H1 (cell line): ENCODE results near the gene SPAG5. TPM values are rescaled to one million over a fixed set of nuclear protein-coding genes. Genes with fewer than 3 reads are reported as not detected.

Experiments used
- CTCF ChIA-PET: fragments of 300-600 bp; sonication (Branson Sonifier 250); formaldehyde crosslinking; loops from one replicate; lab custom pipeline; 2021; ENCODE audit not compliant: partially characterized antibody; lab: Charles Lee
- POLR2A ChIA-PET: fragments of 300-600 bp; sonication (Branson Sonifier 250); formaldehyde crosslinking; loops from one replicate; lab custom pipeline; 2021; ENCODE audit warnings: inconsistent platforms; ENCODE audit not compliant: partially characterized antibody; lab: Charles Lee
- DNase-seq, 2 experiments: peaks; one replicate each; pipeline versions ENCODE4 v3.0.0 to v3.0.0-alpha.2; 2010 to 2022; ENCODE audit warnings: low spot score in 2 of 2, low read depth in 1 of 2, mixed read lengths in 1 of 2
- FAIRE-seq: peaks from 2 replicates; lab custom pipeline; 2011; peaks lifted over from hg19 to GRCh38; lab: Jason Lieb, UNC
- H2AFZ ChIP-seq: 2 replicates; pipeline ENCODE4 v1.8.1; 2012; ENCODE audit warnings: low read length, inconsistent platforms
- H2AK5ac ChIP-seq: 2 replicates; pipeline ENCODE4 v1.6.1; 2013; ENCODE audit warnings: low read depth, low read length
- H2BK120ac ChIP-seq: replicated peaks from 2 replicates; pipeline ENCODE3; 2013; ENCODE audit warnings: low read depth, low read length, inconsistent platforms
- H2BK12ac ChIP-seq: 2 replicates; pipeline ENCODE4 v1.6.1; 2013; ENCODE audit warnings: low read depth, low read length
- H2BK15ac ChIP-seq: 2 replicates; pipeline ENCODE4 v1.6.1; 2013; ENCODE audit warnings: low read length
- H2BK20ac ChIP-seq: 2 replicates; pipeline ENCODE4 v1.6.1; 2013; ENCODE audit warnings: low read length
- H2BK5ac ChIP-seq: 2 replicates; pipeline ENCODE4 v1.6.1; 2013; ENCODE audit warnings: low read depth, low read length
- H3K14ac ChIP-seq: 2 replicates; pipeline ENCODE4 v1.6.1; 2013; ENCODE audit warnings: inconsistent platforms; ENCODE audit not compliant: insufficient read length
- H3K18ac ChIP-seq: 2 replicates; pipeline ENCODE4 v1.6.1; 2013; ENCODE audit warnings: low read length; ENCODE audit errors: extremely low read depth
- H3K23ac ChIP-seq: 2 replicates; pipeline ENCODE4 v1.6.1; 2013; ENCODE audit warnings: inconsistent platforms; ENCODE audit not compliant: insufficient read length
- H3K23me2 ChIP-seq: 2 replicates; pipeline ENCODE4 v1.6.1; 2013; ENCODE audit warnings: low read depth, low read length
- H3K27ac ChIP-seq: 2 replicates; pipeline ENCODE4 v1.6.1; 2011; ENCODE audit warnings: low read depth, low read length, inconsistent platforms
- H3K27me3 ChIP-seq, 4 experiments: replicated peaks in 1 of 4; 1 replicate in 1 of 4; 2 replicates in 3 of 4; pipeline versions ENCODE4 v1.6.1 to v1.8.1; 2011 to 2013; ENCODE audit warnings: low read length in 3 of 4, mild to moderate bottlenecking in 3 of 4, inconsistent platforms in 2 of 4, mixed read lengths in 2 of 4, moderate library complexity in 1 of 4; ENCODE audit not compliant: control insufficient read depth in 3 of 4, insufficient read depth in 3 of 4; ENCODE audit errors: extremely low read depth in 1 of 4
- H3K36me3 ChIP-seq, 4 experiments: 2 replicates each; pipeline versions ENCODE4 v1.6.1 to v1.8.1; 2011 to 2013; ENCODE audit warnings: mild to moderate bottlenecking in 4 of 4, low read length in 3 of 4, moderate library complexity in 2 of 4, control low read depth in 1 of 4, inconsistent platforms in 1 of 4; ENCODE audit not compliant: insufficient read depth in 4 of 4, control insufficient read depth in 2 of 4
- H3K4ac ChIP-seq: replicated peaks from 2 replicates; pipeline ENCODE3; 2013; ENCODE audit warnings: low read length, low read depth, mixed read lengths, inconsistent platforms; ENCODE audit not compliant: insufficient read length
- H3K4me1 ChIP-seq, 4 experiments: replicated peaks in 1 of 4; 1 replicate in 1 of 4; 2 replicates in 3 of 4; pipeline versions ENCODE4 v1.6.1 to v1.8.1; 2011 to 2013; ENCODE audit warnings: low read length in 3 of 4, inconsistent platforms in 2 of 4, mixed read lengths in 1 of 4; ENCODE audit not compliant: insufficient read depth in 4 of 4, control insufficient read depth in 3 of 4
- H3K4me2 ChIP-seq, 2 experiments: 2 replicates each; pipeline versions ENCODE4 v1.6.1 to v1.8.1; 2011 to 2013; ENCODE audit warnings: low read depth in 2 of 2, low read length in 2 of 2, control low read depth in 1 of 2, inconsistent platforms in 1 of 2, mild to moderate bottlenecking in 1 of 2; ENCODE audit not compliant: insufficient read depth in 1 of 2
- H3K4me3 ChIP-seq, 4 experiments: fragments of 200-600, 300-600 bp in 1 of 4; sonication (generic), shearing (Covaris generic), sonication (Bioruptor Twin) in 1 of 4; 2 replicates each; pipeline versions ENCODE4 v1.5.1 to v1.8.1; 2011 to 2016; ENCODE audit warnings: low read length in 4 of 4, low read depth in 3 of 4, control low read depth in 2 of 4, inconsistent platforms in 2 of 4, mild to moderate bottlenecking in 2 of 4, mixed read lengths in 1 of 4, moderate library complexity in 1 of 4; ENCODE audit not compliant: insufficient read depth in 2 of 4; ENCODE audit errors: extremely low read depth in 1 of 4
- H3K56ac ChIP-seq: replicated peaks from 2 replicates; pipeline ENCODE3; 2013; ENCODE audit warnings: low read depth, mild to moderate bottlenecking, mixed read lengths, low read length, inconsistent platforms; ENCODE audit not compliant: insufficient read length
- H3K79me1 ChIP-seq: 2 replicates; pipeline ENCODE4 v1.6.1; 2013; ENCODE audit warnings: low read depth, low read length, control low read depth
- H3K79me2 ChIP-seq, 2 experiments: 2 replicates each; pipeline versions ENCODE4 v1.6.1 to v1.8.1; 2012 to 2013; ENCODE audit warnings: low read length in 2 of 2, mild to moderate bottlenecking in 2 of 2, inconsistent platforms in 1 of 2; ENCODE audit not compliant: insufficient read depth in 2 of 2, control insufficient read depth in 1 of 2
- H3K9ac ChIP-seq, 4 experiments: replicated peaks in 1 of 4; 1 replicate in 1 of 4; 2 replicates in 3 of 4; pipeline versions ENCODE4 v1.6.1 to v1.8.1; 2011 to 2013; ENCODE audit warnings: low read depth in 3 of 4, low read length in 3 of 4, control low read depth in 2 of 4, mild to moderate bottlenecking in 2 of 4, moderate library complexity in 2 of 4, inconsistent platforms in 1 of 4; ENCODE audit errors: extremely low read depth in 1 of 4
- H3K9me3 ChIP-seq, 2 experiments: 2 replicates each; pipeline versions ENCODE4 v1.6.1 to v1.8.1; 2012 to 2013; ENCODE audit warnings: mild to moderate bottlenecking in 2 of 2, moderate library complexity in 2 of 2, control low read depth in 1 of 2, inconsistent platforms in 1 of 2, low read depth in 1 of 2, low read length in 1 of 2, mixed read lengths in 1 of 2; ENCODE audit not compliant: insufficient read depth in 2 of 2
- H4K20me1 ChIP-seq, 2 experiments: replicated peaks in 1 of 2; 2 replicates each; pipeline versions ENCODE3 to v1.8.1; 2011 to 2013; ENCODE audit warnings: inconsistent platforms in 2 of 2, low read length in 2 of 2, mild to moderate bottlenecking in 1 of 2; ENCODE audit not compliant: insufficient read depth in 2 of 2, control insufficient read depth in 1 of 2
- H4K5ac ChIP-seq: 2 replicates; pipeline ENCODE4 v1.6.1; 2013; ENCODE audit warnings: low read length, low read depth, mixed read lengths, inconsistent platforms; ENCODE audit not compliant: insufficient read length
- H4K8ac ChIP-seq: 2 replicates; pipeline ENCODE4 v1.8.0; 2013; ENCODE audit warnings: mild to moderate bottlenecking, moderate library complexity, low read length, inconsistent platforms; ENCODE audit not compliant: insufficient read depth; ENCODE audit errors: extremely low read depth
- H4K91ac ChIP-seq: replicated peaks from 2 replicates; pipeline ENCODE3; 2013; ENCODE audit warnings: low read length, mixed read lengths, inconsistent platforms; ENCODE audit not compliant: insufficient read length
- CBX5 ChIP-seq: fragments of 300-800, 300-1000 bp; sonication (generic); IDR thresholded peaks from 2 replicates; pipeline ENCODE4 v1.7.1; 2016; ENCODE audit warnings: antibody characterized with exemption, low read length, low read depth
- CTBP2 ChIP-seq: IDR thresholded peaks from 2 replicates; pipeline ENCODE4 v1.7.0; 2011; ENCODE audit warnings: borderline replicate concordance, mild to moderate bottlenecking, moderate library complexity, mixed read lengths, low read length; ENCODE audit not compliant: insufficient read depth, insufficient read length
- CTCF ChIP-seq, 3 experiments: IDR thresholded peaks; 1 replicate in 2 of 3; 2 replicates in 1 of 3; pipeline versions ENCODE4 v1.5.1 to v1.6.1; 2011; ENCODE audit warnings: low read length in 3 of 3, mild to moderate bottlenecking in 3 of 3, inconsistent platforms in 2 of 3, low read depth in 1 of 3, moderate library complexity in 1 of 3; ENCODE audit not compliant: insufficient read depth in 1 of 3; ENCODE audit errors: control extremely low read depth in 1 of 3
- EZH2 ChIP-seq: fragments of 200-600 bp; sonication (generic); IDR thresholded peaks from 2 replicates; pipeline ENCODE4 v1.7.1; 2012; ENCODE audit warnings: low read depth, mild to moderate bottlenecking, moderate library complexity, low read length, inconsistent platforms; ENCODE audit not compliant: severe bottlenecking
- RAD21 ChIP-seq, 2 experiments: IDR thresholded peaks in 1 of 2; conservative IDR thresholded peaks in 1 of 2; 2 replicates each; pipeline ENCODE4 v1.6.1; 2011; ENCODE audit warnings: low read depth in 2 of 2, low read length in 2 of 2, improper control_type of control experiment in 1 of 2, inconsistent platforms in 1 of 2, mild to moderate bottlenecking in 1 of 2, moderate library complexity in 1 of 2
- RBBP5 ChIP-seq: IDR thresholded peaks from 2 replicates; pipeline ENCODE4 v1.7.1; 2012; ENCODE audit warnings: low read depth, mild to moderate bottlenecking, inconsistent platforms, low read length, moderate library complexity, borderline replicate concordance
- SP2 ChIP-seq: IDR thresholded peaks from 2 replicates; pipeline ENCODE4 v1.6.1; 2012; ENCODE audit warnings: mild to moderate bottlenecking, low read length, inconsistent platforms
- TBP ChIP-seq: IDR thresholded peaks from 2 replicates; pipeline ENCODE4 v1.6.1; 2011; ENCODE audit warnings: low read depth, low read length, improper control_type of control experiment
- WGBS, 2 experiments: shearing (Covaris generic) in 1 of 2; methylation state at CpG; one replicate each; pipeline versions ENCODE4 v1.1.6 to v1.1.7; 2013 to 2015; ENCODE audit warnings: low lambda C conversion rate in 2 of 2, mixed read lengths in 2 of 2, inconsistent platforms in 1 of 2, low coverage in 1 of 2, missing lambda C conversion rate in 1 of 2; ENCODE audit not compliant: insufficient replicate concordance in 2 of 2, insufficient coverage in 1 of 2, insufficient read length in 1 of 2; ENCODE audit errors: extremely low coverage in 1 of 2, missing lambda C conversion rate in 1 of 2; 5-methylcytosine and 5-hydroxymethylcytosine counted together
- polyA plus RNA-seq, 7 experiments: library from polyadenylated mRNA; depleted of rRNA in 3 of 7; stranded (reverse) in 5 of 7; unstranded in 2 of 7; fragments of >200 nt in 5 of 7; fragments of 200-250 nt in 2 of 7; gene quantifications; 1 replicate in 5 of 7; 2 replicates in 1 of 7; 4 replicates in 1 of 7; pipeline versions ENCODE4 v1.2.1 to v1.2.3, GENCODE V29; 2011 to 2013; ENCODE audit warnings: missing spikeins in 2 of 7, mixed read lengths in 2 of 7
- total RNA-seq: library from RNA; stranded (reverse); fragmentation: NEBNext Ultra II Directional; extraction: Animal tissue kit (Norgen Biotek cat#: 25700); gene quantifications from 2 replicates; pipeline ENCODE4 v1.2.1, GENCODE V29; 2021

Gene SPAG5
- total and polyA plus RNA-seq, 2 of the 8 experiments (the other 6 are each of a cell fraction or from before 2014, with no cell fraction given): 57.1 to 129 TPM

GRCh38 chr17:28555022-28555421 is 43.8 kb downstream of the SPAG5 start:
- H2AK5ac ChIP-seq: no peak overlapping the region
- peaks cover 0 to 10% of the 10 kb centered on the region in 2 experiments; a peak in 1 of 4 replicates for H3K79me2 ChIP-seq
- DNase-seq (no peak), FAIRE-seq (no peak)
- H3K9ac ChIP-seq: no peak overlapping the region
- no peak overlapping the region for H2AFZ ChIP-seq
- H3K4ac ChIP-seq: no peak overlapping the region
- H4K20me1 ChIP-seq: peaks cover 2 to 7% of the 10 kb centered on the region in 2 experiments
- POLR2A ChIA-PET: interaction anchor here (1.5 to 2.4 kb wide), 2 partner anchors 21 to 22 kb away, joined by 6 to 7 read pairs; partner anchors contain the start of gene ALDOC
- CTCF ChIA-PET: interaction anchor here (1.0 to 2.5 kb wide), 8 partner anchors 9 to 123 kb away, joined by 3 to 8 read pairs (median 5); no protein-coding TSS in a partner anchor
- TF ChIP-seq RAD21 (IDR thresholded peaks at IDR 0.05 in 1 of 2, conservative IDR thresholded peaks at IDR 0.05 in 1 of 2; ENCODE audit: low read depth in 2 of 2, low read length in 2 of 2) (no peak), CBX5 (no peak), CTBP2 (no peak), TBP (no peak), CTCF (IDR thresholded peaks at IDR 0.05; ENCODE audit: control extremely low read depth in 1 of 3, insufficient read depth in 1 of 3, low read depth in 1 of 3, low read length in 3 of 3) (no peak), EZH2 (no peak), RBBP5 (no peak), SP2 (no peak)
- H3K18ac ChIP-seq: no peak overlapping the region
- no peak overlapping the region for H4K5ac ChIP-seq
- H2BK5ac ChIP-seq: no peak overlapping the region
- H3K27me3 ChIP-seq: no peaks in the 10 kb centered on the region; a peak in 1 of 7 replicates
- no peak overlapping the region for H3K4me2 ChIP-seq
- H4K91ac ChIP-seq: no peak overlapping the region
- H2BK15ac ChIP-seq: no peak overlapping the region
- H3K79me1 ChIP-seq: peaks cover 7% of the 10 kb centered on the region; the same call in 1 of the 2 replicates
- peaks cover 0 to 10% (median 2%) of the 10 kb centered on the region in 4 experiments; a peak in 2 of 7 replicates for H3K4me1 ChIP-seq
- no peak overlapping the region for H2BK20ac ChIP-seq
- H3K56ac ChIP-seq: no peak overlapping the region
- no peak overlapping the region for H4K8ac ChIP-seq
- H2BK12ac ChIP-seq: no peak overlapping the region
- no peaks in the 10 kb centered on the region for H3K9me3 ChIP-seq
- WGBS, 2 experiments: 91% methylated on average over 3 of the region's 3 CpGs; no CpG with 5 or more reads in 1 of the 2 experiments
- H3K27ac ChIP-seq: no peak overlapping the region
- H2BK120ac ChIP-seq: no peak overlapping the region
- peaks cover 4 to 39% (median 16%) of the 10 kb centered on the region in 4 experiments for H3K36me3 ChIP-seq
- H3K4me3 ChIP-seq: no peak overlapping the region
- peaks cover 7% of the 10 kb centered on the region; the same call in 1 of the 2 replicates for H3K23me2 ChIP-seq
- no peak overlapping the region for H3K14ac ChIP-seq
- H3K23ac ChIP-seq: no peak overlapping the region
